Prostate gland (tissue), 2 donors: ENCODE results near the gene GATA6. TPM values are rescaled to one million over a fixed set of nuclear protein-coding genes. Genes with fewer than 3 reads are reported as not detected.

ENCODE experiments used
- DNase-seq: peaks from one replicate; pipeline ENCODE4 v3.0.0-alpha.2; 2019; ENCODE audit warnings: low spot score
- H3K27ac ChIP-seq, 2 donors: fragments of 200-600 bp; sonication (generic); 2 replicates each; pipeline ENCODE4 v1.5.1; 2017 to 2019
- H3K27me3 ChIP-seq: fragments of 200-600 bp; sonication (generic); replicated peaks from 2 replicates; pipeline ENCODE4 v1.5.1; 2019; ENCODE audit not compliant: insufficient read depth
- H3K36me3 ChIP-seq, 2 donors: fragments of 200-600 bp; sonication (generic); 1 replicate in 1 of 2; 2 replicates in 1 of 2; pipeline versions ENCODE4 v1.5.1 to v1.8.1; 2017 to 2019
- H3K4me1 ChIP-seq: fragments of 200-600 bp; sonication (generic); replicated peaks from 2 replicates; pipeline ENCODE4 v1.5.1; 2019
- H3K4me3 ChIP-seq, 2 donors: fragments of 200-600 bp; sonication (generic); 2 replicates each; pipeline ENCODE4 v1.5.1; 2017 to 2019
- H3K9me3 ChIP-seq: fragments of 200-600 bp; sonication (generic); 2 replicates; pipeline ENCODE4 v1.5.1; 2017
- POLR2A ChIP-seq: fragments of 450-650 bp; IDR thresholded peaks from one replicate; pipeline ENCODE4 v1.6.1; 2016; ENCODE audit warnings: antibody characterized with exemption, mild to moderate bottlenecking
- POLR2AphosphoS5 ChIP-seq: sonication (generic); formaldehyde crosslinking; IDR thresholded peaks from one replicate; pipeline ENCODE4 v1.6.1; 2017; ENCODE audit warnings: antibody characterized with exemption
- WGBS: methylation state at CpG from one replicate; pipeline ENCODE4 v1.1.5; 2018; 5-methylcytosine and 5-hydroxymethylcytosine counted together
- intact Hi-C: fragments of 100-400 bp; cut with DNase I; formaldehyde crosslinking; loops from one replicate; pipeline ENCODE4 v1.14.2; 2022
- total RNA-seq, 2 donors: library from RNA; depleted of rRNA; stranded (reverse); fragments of >200 nt; gene quantifications; one replicate each; pipeline ENCODE4 v1.1.0, GENCODE V29; 2016
- TF ChIP-seq, protein P1 (sequence below), 4 experiments: fragments of 200-600 bp in 2 of 4; fragments of 450-650 bp in 2 of 4; sonication (generic) in 2 of 4; IDR thresholded peaks; 1 replicate in 3 of 4; 2 replicates in 1 of 4; pipeline ENCODE4 v1.5.1; 2016 to 2019; ENCODE audit warnings: antibody characterized with exemption in 4 of 4, mild to moderate bottlenecking in 2 of 4, moderate library complexity in 2 of 4

Gene GATA6
- total RNA-seq, 2 donors from 2014 or later, result 9.8 to 49.0 TPM

DNA sequence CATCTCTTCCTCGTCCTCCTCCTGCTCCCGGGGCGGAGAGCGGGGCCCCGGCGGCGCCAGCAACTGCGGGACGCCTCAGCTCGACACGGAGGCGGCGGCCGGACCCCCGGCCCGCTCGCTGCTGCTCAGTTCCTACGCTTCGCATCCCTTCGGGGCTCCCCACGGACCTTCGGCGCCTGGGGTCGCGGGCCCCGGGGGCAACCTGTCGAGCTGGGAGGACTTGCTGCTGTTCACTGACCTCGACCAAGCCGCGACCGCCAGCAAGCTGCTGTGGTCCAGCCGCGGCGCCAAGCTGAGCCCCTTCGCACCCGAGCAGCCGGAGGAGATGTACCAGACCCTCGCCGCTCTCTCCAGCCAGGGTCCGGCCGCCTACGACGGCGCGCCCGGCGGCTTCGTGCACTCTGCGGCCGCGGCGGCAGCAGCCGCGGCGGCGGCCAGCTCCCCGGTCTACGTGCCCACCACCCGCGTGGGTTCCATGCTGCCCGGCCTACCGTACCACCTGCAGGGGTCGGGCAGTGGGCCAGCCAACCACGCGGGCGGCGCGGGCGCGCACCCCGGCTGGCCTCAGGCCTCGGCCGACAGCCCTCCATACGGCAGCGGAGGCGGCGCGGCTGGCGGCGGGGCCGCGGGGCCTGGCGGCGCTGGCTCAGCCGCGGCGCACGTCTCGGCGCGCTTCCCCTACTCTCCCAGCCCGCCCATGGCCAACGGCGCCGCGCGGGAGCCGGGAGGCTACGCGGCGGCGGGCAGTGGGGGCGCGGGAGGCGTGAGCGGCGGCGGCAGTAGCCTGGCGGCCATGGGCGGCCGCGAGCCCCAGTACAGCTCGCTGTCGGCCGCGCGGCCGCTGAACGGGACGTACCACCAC, 2.1 kb downstream of the GATA6 start:
- WGBS, result 6% methylated on average over 25 of the region's 120 CpGs
- intact Hi-C loops, result loop anchor here (2.0 to 5.0 kb wide), 2 partner anchors 177 to 391 kb away; no protein-coding TSS in a partner anchor
- Histone ChIP-seq H3K9me3 (no peaks in the 10 kb centered on the region), H3K4me1 (peaks cover 9% of the 10 kb centered on the region), H3K27me3 (peaks cover 21% of the 10 kb centered on the region), H3K36me3 (no peaks in the 10 kb centered on the region), H3K27ac (peak overlapping the region; percentile 66 to 79), H3K4me3 (peak overlapping the region; percentile 54 to 62)
- TF ChIP-seq, protein P1, sequence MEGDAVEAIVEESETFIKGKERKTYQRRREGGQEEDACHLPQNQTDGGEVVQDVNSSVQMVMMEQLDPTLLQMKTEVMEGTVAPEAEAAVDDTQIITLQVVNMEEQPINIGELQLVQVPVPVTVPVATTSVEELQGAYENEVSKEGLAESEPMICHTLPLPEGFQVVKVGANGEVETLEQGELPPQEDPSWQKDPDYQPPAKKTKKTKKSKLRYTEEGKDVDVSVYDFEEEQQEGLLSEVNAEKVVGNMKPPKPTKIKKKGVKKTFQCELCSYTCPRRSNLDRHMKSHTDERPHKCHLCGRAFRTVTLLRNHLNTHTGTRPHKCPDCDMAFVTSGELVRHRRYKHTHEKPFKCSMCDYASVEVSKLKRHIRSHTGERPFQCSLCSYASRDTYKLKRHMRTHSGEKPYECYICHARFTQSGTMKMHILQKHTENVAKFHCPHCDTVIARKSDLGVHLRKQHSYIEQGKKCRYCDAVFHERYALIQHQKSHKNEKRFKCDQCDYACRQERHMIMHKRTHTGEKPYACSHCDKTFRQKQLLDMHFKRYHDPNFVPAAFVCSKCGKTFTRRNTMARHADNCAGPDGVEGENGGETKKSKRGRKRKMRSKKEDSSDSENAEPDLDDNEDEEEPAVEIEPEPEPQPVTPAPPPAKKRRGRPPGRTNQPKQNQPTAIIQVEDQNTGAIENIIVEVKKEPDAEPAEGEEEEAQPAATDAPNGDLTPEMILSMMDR (IDR thresholded peaks at IDR 0.05), result no peak
- TF ChIP-seq POLR2A (no peak), POLR2AphosphoS5 (no peak)
- no peak for DNase-seq

GRCh38 chr18:22172120-22172582, 2.8 kb downstream of the GATA6 start:
- Histone ChIP-seq H3K9me3 (no peaks in the 10 kb centered on the region), H3K4me1 (peaks cover 9% of the 10 kb centered on the region), H3K27me3 (peaks cover 14% of the 10 kb centered on the region), H3K27ac (no peak overlapping the region), H3K36me3 (no peaks in the 10 kb centered on the region), H3K4me3 (peak overlapping the region; percentile 54 to 62)
- no peak for DNase-seq
- 53% methylated on average over 34 of the region's 34 CpGs for WGBS
- intact Hi-C loops, result loop anchor here (5.0 kb wide), 1 partner anchor 390 kb away; no protein-coding TSS in a partner anchor
- TF ChIP-seq, protein P1 (IDR thresholded peaks at IDR 0.05), result no peak
- no peak for TF ChIP-seq POLR2AphosphoS5
- TF ChIP-seq POLR2A, result no peak

DNA sequence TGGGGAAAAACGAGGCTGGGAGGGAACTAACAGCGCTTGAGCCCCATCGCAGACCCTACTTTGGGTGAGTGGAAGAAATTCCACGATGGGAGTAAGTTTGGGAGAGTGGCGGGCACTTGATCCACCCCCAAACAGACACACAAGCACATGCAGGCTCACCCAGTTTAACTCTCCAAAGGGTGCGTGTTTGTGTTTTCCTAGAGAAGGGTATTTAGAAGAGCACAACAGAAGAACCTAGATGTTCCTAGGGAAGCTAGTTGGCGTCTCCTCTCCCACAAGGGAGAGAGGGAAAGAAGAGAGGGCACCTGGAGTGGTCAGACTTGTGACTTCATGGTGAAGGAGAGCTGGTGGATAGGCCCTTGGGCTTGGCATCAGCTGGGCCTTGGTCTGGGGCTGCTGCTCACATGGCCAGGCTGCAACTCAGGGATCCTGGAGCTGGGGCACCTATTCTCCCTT, 3.2 kb downstream of the GATA6 start:
- Histone ChIP-seq H3K4me3 (no peak overlapping the region), H3K9me3 (no peaks in the 10 kb centered on the region), H3K27me3 (peaks cover 11% of the 10 kb centered on the region), H3K27ac (no peak overlapping the region), H3K36me3 (no peaks in the 10 kb centered on the region), H3K4me1 (peaks cover 9% of the 10 kb centered on the region)
- TF ChIP-seq POLR2A (no peak), POLR2AphosphoS5 (no peak)
- TF ChIP-seq, protein P1 (IDR thresholded peaks at IDR 0.05), result no peak
- no peak for DNase-seq
- intact Hi-C loops, result loop anchor here (5.0 kb wide), 1 partner anchor 390 kb away; no protein-coding TSS in a partner anchor
- WGBS, result 87% methylated on average over 7 of the region's 7 CpGs

DNA sequence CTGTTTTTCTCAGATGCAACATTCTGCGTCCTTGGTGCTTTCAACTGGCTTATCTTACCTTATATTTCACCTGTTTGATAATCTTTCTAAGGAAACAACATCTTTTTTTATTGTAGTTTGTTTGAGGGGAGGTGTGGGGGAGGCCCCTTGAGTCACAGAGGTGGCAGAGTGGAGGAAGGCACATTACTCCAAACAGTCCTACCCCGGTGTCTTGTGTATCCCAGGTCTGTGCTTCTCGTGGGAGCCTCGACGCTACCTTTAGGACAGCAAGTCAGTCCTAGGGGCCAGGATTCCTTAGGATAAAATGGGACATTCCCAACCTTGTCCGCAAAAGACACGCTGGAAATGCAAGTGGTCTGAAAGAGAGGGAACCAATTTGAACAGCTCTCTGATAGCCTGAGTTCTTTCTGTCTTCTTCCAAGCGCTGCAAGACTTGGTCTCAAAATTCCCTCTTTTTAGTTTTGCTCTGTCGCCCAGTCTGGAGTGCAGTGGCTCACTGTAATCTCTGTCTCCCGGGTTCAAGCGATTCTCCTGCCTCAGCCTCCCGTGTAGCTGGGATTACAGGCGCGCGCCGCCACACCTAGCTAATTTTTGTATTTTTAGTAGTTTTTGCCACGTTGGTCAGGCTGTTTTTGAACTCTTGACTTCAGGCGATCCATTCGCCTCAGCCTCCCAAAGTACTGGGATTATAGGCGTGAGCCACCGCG, 4.0 kb downstream of the GATA6 start:
- no peak for DNase-seq
- H3K27me3 ChIP-seq, result peaks cover 5% of the 10 kb centered on the region
- no peak overlapping the region for H3K27ac ChIP-seq
- no peaks in the 10 kb centered on the region for H3K36me3 ChIP-seq
- H3K4me1 ChIP-seq, result peaks cover 7% of the 10 kb centered on the region
- WGBS, result 77% methylated on average over 22 of the region's 22 CpGs
- TF ChIP-seq, protein P1 (IDR thresholded peaks at IDR 0.05), result no peak
- no peak for TF ChIP-seq POLR2A
- no peak for TF ChIP-seq POLR2AphosphoS5
- intact Hi-C loops, result loop anchor here (5.0 kb wide), 1 partner anchor 389 kb away; no protein-coding TSS in a partner anchor
- no peaks in the 10 kb centered on the region for H3K9me3 ChIP-seq
- H3K4me3 ChIP-seq, result no peak overlapping the region
